ENCODE data around the gene DDX25.

Gene DDX25

GRCh38 chr11:125943661-125944349, 39.5 kb downstream of the DDX25 start:
- no peak overlapping the region for H3K4me3 ChIP-seq (replicated peaks; ENCODE audit: low read depth, low read length)
- no peak for TF ChIP-seq CTCF (IDR thresholded peaks at IDR 0.05; ENCODE audit: low read length, missing control alignments)
- DNase-seq (ENCODE audit: low read depth) = no peak

GRCh38 chr11:125944350-125945010, 40.2 kb downstream of the DDX25 start:
- TF ChIP-seq CTCF (IDR thresholded peaks at IDR 0.05; ENCODE audit: low read length, missing control alignments) = no peak
- H3K4me3 ChIP-seq (replicated peaks; ENCODE audit: low read depth, low read length) = no peak overlapping the region
- DNase-seq (ENCODE audit: low read depth) = no peak

- DNase-seq (ENCODE audit: low read depth) = no peak
- TF ChIP-seq CTCF (IDR thresholded peaks at IDR 0.05; ENCODE audit: low read length, missing control alignments) = no peak
- H3K4me3 ChIP-seq (replicated peaks; ENCODE audit: low read depth, low read length) = no peak overlapping the region
Observed at GRCh38 chr11:125945011-125945796, 40.9 kb downstream of the DDX25 start.

GRCh38 chr11:125945797-125946520, 41.7 kb downstream of the DDX25 start, which contains the start of gene VSIG10L2:
Gene VSIG10L2 (plus strand): TSS chr11:125946044. CDS start chr11:125946056, 12 bp downstream.
- no peak within 1 kb of the TSS for H3K4me3 ChIP-seq (replicated peaks; ENCODE audit: low read depth, low read length)
- no peak for DNase-seq (ENCODE audit: low read depth)
- no peak for TF ChIP-seq CTCF (IDR thresholded peaks at IDR 0.05; ENCODE audit: low read length, missing control alignments)

GRCh38 chr11:125946712-125947418, 42.6 kb downstream of the DDX25 start:
- no peak overlapping the region for H3K4me3 ChIP-seq (replicated peaks; ENCODE audit: low read depth, low read length)
- DNase-seq (ENCODE audit: low read depth) = no peak
- TF ChIP-seq CTCF (IDR thresholded peaks at IDR 0.05; ENCODE audit: low read length, missing control alignments) = no peak

Data from fibroblast of pulmonary artery (primary cell).